GM23338 (cell line): ENCODE data around the gene JUP. TPM values are rescaled to one million over a fixed set of nuclear protein-coding genes. Genes with fewer than 3 reads are reported as not detected.

Experiments
- ATAC-seq: fragments of 200-7000 bp; cut with Tn5 transposase; 3 replicates; pipeline ENCODE4 v1.9.1; 2020
- DNase-seq: peaks from one replicate; pipeline ENCODE4 v3.0.0-alpha.2; 2015; ENCODE audit warnings: low spot score
- H2AFZ ChIP-seq: fragments of 200-600 bp; sonication (generic); 2 replicates; pipeline ENCODE4 v1.8.0; 2016; ENCODE audit warnings: antibody characterized with exemption, mild to moderate bottlenecking, moderate library complexity
- H3F3A ChIP-seq: fragments of 200-600 bp; sonication (generic); replicated peaks from 2 replicates; pipeline ENCODE4 v1.8.0; 2017; ENCODE audit warnings: antibody characterized with exemption, mixed run types, low read depth
- H3K27ac ChIP-seq: fragments of 200-600 bp; sonication (generic); 2 replicates; pipeline ENCODE4 v1.6.1; 2016; ENCODE audit warnings: low read depth
- H3K27me3 ChIP-seq: fragments of 200-600 bp; sonication (generic); 2 replicates; pipeline ENCODE4 v1.8.0; 2016; ENCODE audit warnings: mild to moderate bottlenecking, mixed run types, moderate library complexity; ENCODE audit not compliant: insufficient read depth
- H3K36me3 ChIP-seq: fragments of 200-600 bp; sonication (generic); 2 replicates; pipeline ENCODE4 v1.8.0; 2016; ENCODE audit warnings: mild to moderate bottlenecking; ENCODE audit not compliant: insufficient read depth
- H3K4me1 ChIP-seq: fragments of 200-600 bp; sonication (generic); 2 replicates; pipeline ENCODE4 v1.8.0; 2016; ENCODE audit warnings: mild to moderate bottlenecking, moderate library complexity; ENCODE audit not compliant: insufficient read depth
- H3K4me2 ChIP-seq: fragments of 200-600 bp; sonication (generic); 2 replicates; pipeline ENCODE4 v1.7.1; 2017; ENCODE audit warnings: mixed run types
- H3K4me3 ChIP-seq: fragments of 200-600 bp; sonication (generic); 2 replicates; pipeline ENCODE4 v1.6.1; 2016; ENCODE audit warnings: mixed run types
- H3K79me2 ChIP-seq: fragments of 200-600 bp; sonication (generic); replicated peaks from 2 replicates; pipeline ENCODE4 v1.8.0; 2017; ENCODE audit warnings: mild to moderate bottlenecking; ENCODE audit not compliant: insufficient read depth
- H3K9me2 ChIP-seq: fragments of 200-600 bp; sonication (generic); 2 replicates; pipeline ENCODE4 v1.8.0; 2017; ENCODE audit not compliant: insufficient read depth
- H4K20me1 ChIP-seq: fragments of 200-600 bp; sonication (generic); replicated peaks from 2 replicates; pipeline ENCODE4 v1.8.0; 2017; ENCODE audit warnings: mild to moderate bottlenecking; ENCODE audit not compliant: insufficient read depth
- H3K27ac Mint-ChIP-seq: 2 replicates; pipeline ENCODE4 v1.8.0; 2020; ENCODE audit warnings: inconsistent platforms, mild to moderate bottlenecking, moderate library complexity, mixed read lengths
- H3K27me3 Mint-ChIP-seq: 3 replicates; pipeline ENCODE4 v1.8.0; 2022; ENCODE audit warnings: low read depth, mild to moderate bottlenecking, moderate library complexity, mixed read lengths, inconsistent platforms; ENCODE audit not compliant: insufficient read depth, poor library complexity
- H3K36me3 Mint-ChIP-seq: 3 replicates; pipeline ENCODE4 v1.8.0; 2021; ENCODE audit warnings: low read depth, mild to moderate bottlenecking, inconsistent platforms, moderate library complexity, mixed read lengths
- H3K4me1 Mint-ChIP-seq: 3 replicates; pipeline ENCODE4 v1.8.0; 2020; ENCODE audit warnings: mild to moderate bottlenecking, inconsistent platforms, mixed read lengths
- H3K4me3 Mint-ChIP-seq: 3 replicates; pipeline ENCODE4 v1.8.0; 2021; ENCODE audit warnings: moderate library complexity, mild to moderate bottlenecking, inconsistent platforms, mixed read lengths
- H3K9me3 Mint-ChIP-seq: 3 replicates; pipeline ENCODE4 v1.8.0; 2020; ENCODE audit warnings: moderate library complexity, mild to moderate bottlenecking, inconsistent platforms, mixed read lengths
- CREB1 ChIP-seq: fragments of 250-450 bp; sonication (Bioruptor Pico); IDR thresholded peaks from 2 replicates; pipeline ENCODE4 v1.5.0; 2020; ENCODE audit warnings: low read depth, mild to moderate bottlenecking, moderate library complexity
- EZH2phosphoT487 ChIP-seq: fragments of 200-600 bp; sonication (generic); IDR thresholded peaks from one replicate; pipeline ENCODE4 v1.8.1; 2018; ENCODE audit warnings: antibody characterized with exemption; ENCODE audit not compliant: unreplicated experiment
- JUNB ChIP-seq: IDR thresholded peaks from one replicate; pipeline ENCODE4 v1.6.1; 2016; ENCODE audit warnings: antibody characterized with exemption; ENCODE audit not compliant: unreplicated experiment
- NANOG ChIP-seq: IDR thresholded peaks from 2 replicates; pipeline ENCODE4 v1.6.1; 2016; ENCODE audit warnings: antibody characterized with exemption, borderline replicate concordance
- POLR2AphosphoS5 ChIP-seq: IDR thresholded peaks from 2 replicates; pipeline ENCODE4 v1.6.1; 2016; ENCODE audit warnings: antibody characterized with exemption, low read depth
- STAT1 ChIP-seq: IDR thresholded peaks from one replicate; pipeline ENCODE4 v1.6.1; 2016; ENCODE audit warnings: antibody characterized with exemption; ENCODE audit not compliant: unreplicated experiment
- ZNF114 ChIP-seq: fragments of 250-450 bp; sonication (Bioruptor Pico); IDR thresholded peaks from 2 replicates; pipeline ENCODE4 v1.5.0; 2020; ENCODE audit warnings: mild to moderate bottlenecking, moderate library complexity
- polyA plus RNA-seq: library from polyadenylated mRNA; unstranded; fragments of >200 nt; fragmentation: Nextera tagmentation; extraction: Ambion mirVana; gene quantifications from 2 replicates; pipeline ENCODE4 v1.2.1, GENCODE V29; 2016
- total RNA-seq: library from RNA; depleted of rRNA; stranded (reverse); fragments of >200 nt; shearing (Covaris generic); gene quantifications from 2 replicates; pipeline ENCODE4 v1.2.3, GENCODE V29; 2014
- TF ChIP-seq, protein P1 (sequence below): IDR thresholded peaks from one replicate; pipeline ENCODE4 v1.6.1; 2018; ENCODE audit warnings: antibody characterized with exemption; ENCODE audit not compliant: unreplicated experiment
- TF ChIP-seq, protein P2 (sequence below), 2 experiments: fragments of 200-600 bp in 1 of 2; sonication (generic) in 1 of 2; conservative IDR thresholded peaks; 2 replicates each; pipeline versions ENCODE4 v1.5.1 to v1.6.1; 2016 to 2017; ENCODE audit warnings: antibody characterized with exemption in 2 of 2, low read depth in 2 of 2, mild to moderate bottlenecking in 2 of 2, moderate library complexity in 1 of 2

JUP gene
- total and polyA plus RNA-seq, 2 experiments from 2014 or later, result 45.5 to 177 TPM

DNA sequence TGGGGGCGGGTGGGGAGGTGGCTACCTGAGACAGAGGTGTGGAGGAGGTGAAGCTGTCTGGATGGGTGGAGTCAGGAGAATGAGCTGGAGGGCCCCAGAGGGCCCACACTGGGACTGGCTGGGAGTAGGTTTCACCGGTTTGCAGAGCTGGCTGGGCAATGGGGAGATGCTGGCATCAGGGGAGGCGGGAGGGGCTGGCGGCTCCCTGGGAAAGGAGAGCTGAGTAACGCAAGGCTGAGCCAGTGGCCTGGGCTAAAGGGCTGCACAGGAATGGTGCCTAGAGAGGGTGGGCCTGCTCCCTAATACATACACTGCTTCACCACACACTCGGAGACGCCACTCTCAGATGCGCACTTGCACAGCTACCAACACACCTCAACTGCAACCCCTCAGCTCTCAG, 12.9 kb upstream of the JUP start (continued):
- TF ChIP-seq, protein P1, sequence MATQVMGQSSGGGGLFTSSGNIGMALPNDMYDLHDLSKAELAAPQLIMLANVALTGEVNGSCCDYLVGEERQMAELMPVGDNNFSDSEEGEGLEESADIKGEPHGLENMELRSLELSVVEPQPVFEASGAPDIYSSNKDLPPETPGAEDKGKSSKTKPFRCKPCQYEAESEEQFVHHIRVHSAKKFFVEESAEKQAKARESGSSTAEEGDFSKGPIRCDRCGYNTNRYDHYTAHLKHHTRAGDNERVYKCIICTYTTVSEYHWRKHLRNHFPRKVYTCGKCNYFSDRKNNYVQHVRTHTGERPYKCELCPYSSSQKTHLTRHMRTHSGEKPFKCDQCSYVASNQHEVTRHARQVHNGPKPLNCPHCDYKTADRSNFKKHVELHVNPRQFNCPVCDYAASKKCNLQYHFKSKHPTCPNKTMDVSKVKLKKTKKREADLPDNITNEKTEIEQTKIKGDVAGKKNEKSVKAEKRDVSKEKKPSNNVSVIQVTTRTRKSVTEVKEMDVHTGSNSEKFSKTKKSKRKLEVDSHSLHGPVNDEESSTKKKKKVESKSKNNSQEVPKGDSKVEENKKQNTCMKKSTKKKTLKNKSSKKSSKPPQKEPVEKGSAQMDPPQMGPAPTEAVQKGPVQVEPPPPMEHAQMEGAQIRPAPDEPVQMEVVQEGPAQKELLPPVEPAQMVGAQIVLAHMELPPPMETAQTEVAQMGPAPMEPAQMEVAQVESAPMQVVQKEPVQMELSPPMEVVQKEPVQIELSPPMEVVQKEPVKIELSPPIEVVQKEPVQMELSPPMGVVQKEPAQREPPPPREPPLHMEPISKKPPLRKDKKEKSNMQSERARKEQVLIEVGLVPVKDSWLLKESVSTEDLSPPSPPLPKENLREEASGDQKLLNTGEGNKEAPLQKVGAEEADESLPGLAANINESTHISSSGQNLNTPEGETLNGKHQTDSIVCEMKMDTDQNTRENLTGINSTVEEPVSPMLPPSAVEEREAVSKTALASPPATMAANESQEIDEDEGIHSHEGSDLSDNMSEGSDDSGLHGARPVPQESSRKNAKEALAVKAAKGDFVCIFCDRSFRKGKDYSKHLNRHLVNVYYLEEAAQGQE, result no peak

DNA sequence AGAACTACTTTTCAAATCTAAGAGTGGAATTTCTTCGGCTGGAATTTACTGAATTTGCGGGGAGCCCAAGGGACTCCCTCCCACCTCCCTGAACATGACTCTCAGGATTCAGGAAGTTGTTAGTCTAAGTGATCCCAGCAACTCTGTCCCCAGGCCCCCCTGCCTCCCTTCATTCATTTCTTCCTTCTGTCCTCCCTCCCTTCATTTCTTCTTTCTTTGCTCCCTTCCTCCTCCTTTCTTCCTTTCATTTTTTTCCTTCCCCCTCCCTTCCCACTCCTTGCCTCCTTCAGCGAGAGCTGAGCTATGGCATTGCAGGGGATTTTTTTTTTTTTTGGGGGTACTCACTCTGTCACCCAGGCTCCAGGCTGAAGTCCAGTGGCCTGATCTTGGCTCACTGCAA, 10.9 kb upstream of the JUP start:
- TF ChIP-seq POLR2AphosphoS5, result no peak
- DNase-seq (peak; percentile 54), ATAC-seq (no peak)
- H4K20me1 ChIP-seq, result no peaks in the 10 kb centered on the region
- H3K27me3 ChIP-seq, result peaks cover 34% of the 10 kb centered on the region
- H3K27ac ChIP-seq, result no peak overlapping the region
- H3K4me1 Mint-ChIP-seq, result peaks cover 46% of the 10 kb centered on the region
- H3K9me2 ChIP-seq, result no peaks in the 10 kb centered on the region
- H3K36me3 ChIP-seq, result no peaks in the 10 kb centered on the region
- no peaks in the 10 kb centered on the region for H3K9me3 Mint-ChIP-seq
- H3K4me2 ChIP-seq, result no peak overlapping the region
- no peak overlapping the region for H2AFZ ChIP-seq
- H3K4me3 Mint-ChIP-seq, result no peak overlapping the region
- peaks cover 40% of the 10 kb centered on the region for H3K4me1 ChIP-seq
- no peak overlapping the region for H3K4me3 ChIP-seq
- H3K79me2 ChIP-seq, result no peaks in the 10 kb centered on the region
- peaks cover 50% of the 10 kb centered on the region for H3K27me3 Mint-ChIP-seq
- H3K36me3 Mint-ChIP-seq, result peaks cover 7% of the 10 kb centered on the region
- H3F3A ChIP-seq, result peaks cover 13% of the 10 kb centered on the region; the same call in 1 of the 2 replicates
- no peak overlapping the region for H3K27ac Mint-ChIP-seq

DNA sequence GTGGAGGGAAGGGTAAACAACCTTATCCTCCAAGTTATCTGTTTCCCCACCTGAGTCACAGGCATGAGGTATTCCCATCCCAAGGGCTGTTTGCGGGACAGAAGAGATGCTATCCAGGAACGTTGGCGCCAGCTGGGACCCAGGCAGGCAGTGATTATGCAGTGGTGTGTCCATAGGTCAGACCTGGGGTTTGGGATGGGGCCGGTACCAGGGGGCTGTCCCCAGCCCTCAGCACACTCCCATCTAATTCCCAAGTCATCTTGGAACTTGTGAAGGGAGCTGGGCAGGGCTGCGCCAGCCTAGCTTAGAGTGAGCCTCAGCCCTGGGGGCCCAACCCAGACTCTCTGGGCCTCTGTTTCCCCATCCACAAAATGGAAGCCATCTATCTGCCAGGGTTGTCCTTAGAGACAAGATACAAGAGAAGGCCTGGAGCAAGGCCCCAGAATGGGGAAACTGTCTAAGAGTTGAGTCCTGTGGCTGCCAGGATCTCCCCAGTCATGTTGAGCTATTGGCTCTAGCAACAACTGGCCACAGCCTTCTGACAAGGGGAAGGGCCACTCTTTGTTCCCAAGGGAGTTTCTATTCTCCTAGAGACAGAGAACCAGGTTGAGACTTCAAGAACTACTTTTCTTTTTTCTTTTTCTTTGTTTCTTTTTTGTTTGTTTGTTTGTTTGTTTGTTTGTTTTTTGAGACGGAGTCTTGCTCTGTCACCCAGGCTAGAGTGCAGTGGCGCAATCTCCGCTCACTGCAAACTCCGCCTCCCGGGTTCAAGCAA, 9.8 kb upstream of the JUP start:
- Histone ChIP-seq H3K27ac (no peak overlapping the region), H3K4me3 (no peak overlapping the region), H3K36me3 (no peaks in the 10 kb centered on the region), H3K4me1 (peaks cover 39% of the 10 kb centered on the region), H3K4me2 (no peak overlapping the region), H2AFZ (no peak overlapping the region), H3K27me3 (peaks cover 42% of the 10 kb centered on the region), H3F3A (peaks cover 13% of the 10 kb centered on the region; the same call in 1 of the 2 replicates), H4K20me1 (no peaks in the 10 kb centered on the region), H3K9me2 (no peaks in the 10 kb centered on the region), H3K79me2 (no peaks in the 10 kb centered on the region)
- Mint-ChIP-seq H3K4me3 (no peak overlapping the region), H3K27me3 (peaks cover 51% of the 10 kb centered on the region), H3K27ac (no peak overlapping the region), H3K36me3 (no peaks in the 10 kb centered on the region; the same call in 2 of the 3 replicates), H3K9me3 (no peaks in the 10 kb centered on the region), H3K4me1 (peaks cover 47% of the 10 kb centered on the region)
- DNase-seq (no peak), ATAC-seq (no peak)
- no peak for TF ChIP-seq STAT1
- no peak for TF ChIP-seq CREB1 (CRISPR knock-in tag)
- no peak for TF ChIP-seq NANOG
- TF ChIP-seq, protein P2, sequence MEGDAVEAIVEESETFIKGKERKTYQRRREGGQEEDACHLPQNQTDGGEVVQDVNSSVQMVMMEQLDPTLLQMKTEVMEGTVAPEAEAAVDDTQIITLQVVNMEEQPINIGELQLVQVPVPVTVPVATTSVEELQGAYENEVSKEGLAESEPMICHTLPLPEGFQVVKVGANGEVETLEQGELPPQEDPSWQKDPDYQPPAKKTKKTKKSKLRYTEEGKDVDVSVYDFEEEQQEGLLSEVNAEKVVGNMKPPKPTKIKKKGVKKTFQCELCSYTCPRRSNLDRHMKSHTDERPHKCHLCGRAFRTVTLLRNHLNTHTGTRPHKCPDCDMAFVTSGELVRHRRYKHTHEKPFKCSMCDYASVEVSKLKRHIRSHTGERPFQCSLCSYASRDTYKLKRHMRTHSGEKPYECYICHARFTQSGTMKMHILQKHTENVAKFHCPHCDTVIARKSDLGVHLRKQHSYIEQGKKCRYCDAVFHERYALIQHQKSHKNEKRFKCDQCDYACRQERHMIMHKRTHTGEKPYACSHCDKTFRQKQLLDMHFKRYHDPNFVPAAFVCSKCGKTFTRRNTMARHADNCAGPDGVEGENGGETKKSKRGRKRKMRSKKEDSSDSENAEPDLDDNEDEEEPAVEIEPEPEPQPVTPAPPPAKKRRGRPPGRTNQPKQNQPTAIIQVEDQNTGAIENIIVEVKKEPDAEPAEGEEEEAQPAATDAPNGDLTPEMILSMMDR (conservative IDR thresholded peaks at IDR 0.05; ENCODE audit: low read depth in 2 of 2), result no peak
- TF ChIP-seq, protein P1, result no peak
- no peak for TF ChIP-seq EZH2phosphoT487
- TF ChIP-seq ZNF114 (CRISPR knock-in tag), result no peak
- TF ChIP-seq JUNB, result no peak
